Gastroesophageal sphincter (tissue), 3 donors: ENCODE results near the gene PPIF.

ENCODE experiments used
- CTCF ChIP-seq, 4 experiments: fragments of 200-600 bp in 2 of 4; fragments of 450-650 bp in 2 of 4; sonication (generic) in 1 of 4; IDR thresholded peaks; one replicate each; pipeline ENCODE4 v1.5.1; 2017 to 2019; ENCODE audit warnings: antibody characterized with exemption in 4 of 4, mild to moderate bottlenecking in 2 of 4, moderate library complexity in 2 of 4
- EP300 ChIP-seq: sonication (generic); formaldehyde crosslinking; IDR thresholded peaks from one replicate; pipeline ENCODE4 v1.6.1; 2017; ENCODE audit warnings: antibody characterized with exemption, mild to moderate bottlenecking

GRCh38 chr10:79304479-79305087 is 42.7 kb upstream of the PPIF start:
- no peak for TF ChIP-seq EP300
- no peak for TF ChIP-seq CTCF (IDR thresholded peaks at IDR 0.05)
